Naive thymus-derived CD4-positive, alpha-beta T cell (primary cell): Measurements from ENCODE around the gene NDUFAF2. TPM values are rescaled to one million over a fixed set of nuclear protein-coding genes. Genes with fewer than 3 reads are reported as not detected.
"Not testable (repeated sequence)": the region's sequence is repeated elsewhere in the genome, so short reads cannot be mapped to it uniquely, and the experiment has no call there.

ENCODE experiments used
- ATAC-seq: fragments of 150-1000 bp; cut with Tn5 transposase; 2 replicates; pipeline ENCODE4 v1.10.0; 2021; ENCODE audit warnings: mild to moderate bottlenecking, moderate library complexity
- CTCF ChIA-PET: fragments of 350-600 bp; sonication (Branson Sonifier 250); formaldehyde crosslinking; loops from one replicate; lab custom pipeline; 2021; ENCODE audit warnings: antibody characterized with exemption; lab: Charles Lee
- POLR2A ChIA-PET: fragments of 350-600 bp; sonication (Branson Sonifier 250); formaldehyde crosslinking; loops from one replicate; lab custom pipeline; 2021; ENCODE audit warnings: antibody characterized with exemption, inconsistent platforms; lab: Charles Lee
- DNase-seq, 9 donors: peaks; one replicate each; pipeline versions ENCODE4 v3.0.0 to v3.0.0-alpha.2; 2020 to 2022; ENCODE audit warnings: mixed read lengths in 1 of 9
- H3K27ac ChIP-seq: one replicate; pipeline ENCODE4 v1.7.0; 2013; ENCODE audit warnings: mild to moderate bottlenecking, low read depth, low read length, moderate library complexity
- H3K27me3 ChIP-seq, 2 donors: one replicate each; pipeline ENCODE4 v1.7.0; 2013; ENCODE audit warnings: low read length in 2 of 2, mild to moderate bottlenecking in 2 of 2, moderate library complexity in 2 of 2; ENCODE audit not compliant: control insufficient read depth in 2 of 2, insufficient read depth in 2 of 2
- H3K36me3 ChIP-seq, 3 experiments: 1 replicate in 2 of 3; 2 replicates in 1 of 3; pipeline ENCODE4 v1.7.0; 2013; ENCODE audit warnings: low read length in 3 of 3, mild to moderate bottlenecking in 3 of 3, moderate library complexity in 1 of 3; ENCODE audit not compliant: insufficient read depth in 3 of 3, control insufficient read depth in 2 of 3
- H3K4me1 ChIP-seq, 2 donors: one replicate each; pipeline ENCODE4 v1.7.0; 2013; ENCODE audit warnings: low read length in 2 of 2, mild to moderate bottlenecking in 2 of 2, moderate library complexity in 1 of 2; ENCODE audit not compliant: control insufficient read depth in 2 of 2, insufficient read depth in 2 of 2
- H3K4me3 ChIP-seq: 2 replicates; pipeline ENCODE4 v1.7.0; 2013; ENCODE audit warnings: mild to moderate bottlenecking, low read length
- H3K9me3 ChIP-seq, 3 experiments: 1 replicate in 2 of 3; 2 replicates in 1 of 3; pipeline ENCODE4 v1.7.0; 2013; ENCODE audit warnings: low read length in 3 of 3; ENCODE audit not compliant: control insufficient read depth in 2 of 3
- H3K27ac Mint-ChIP-seq, 9 donors: one replicate each; pipeline ENCODE4 v1.8.0; 2020 to 2022; ENCODE audit warnings: mixed read lengths in 9 of 9, mild to moderate bottlenecking in 8 of 9, moderate library complexity in 5 of 9, inconsistent platforms in 2 of 9
- H3K27me3 Mint-ChIP-seq, 5 donors: one replicate each; pipeline ENCODE4 v1.8.0; 2021 to 2022; ENCODE audit warnings: mixed read lengths in 5 of 5, mild to moderate bottlenecking in 1 of 5
- H3K36me3 Mint-ChIP-seq, 5 donors: one replicate each; pipeline ENCODE4 v1.8.0; 2020 to 2022; ENCODE audit warnings: mixed read lengths in 5 of 5, mild to moderate bottlenecking in 3 of 5, inconsistent platforms in 1 of 5
- H3K4me1 Mint-ChIP-seq, 7 donors: one replicate each; pipeline ENCODE4 v1.8.0; 2020 to 2022; ENCODE audit warnings: mixed read lengths in 7 of 7, mild to moderate bottlenecking in 3 of 7, inconsistent platforms in 1 of 7
- H3K4me3 Mint-ChIP-seq, 10 donors: one replicate each; pipeline ENCODE4 v1.8.0; 2020 to 2022; ENCODE audit warnings: mild to moderate bottlenecking in 10 of 10, mixed read lengths in 10 of 10, moderate library complexity in 6 of 10, inconsistent platforms in 2 of 10
- H3K9me3 Mint-ChIP-seq, 11 donors: one replicate each; pipeline ENCODE4 v1.8.0; 2020 to 2022; ENCODE audit warnings: mixed read lengths in 11 of 11, mild to moderate bottlenecking in 4 of 11, inconsistent platforms in 1 of 11, moderate library complexity in 1 of 11
- intact Hi-C, 2 donors: fragments of 100-400 bp; cut with micrococcal nuclease; formaldehyde crosslinking; loops; one replicate each; pipeline ENCODE4 v1.15.1; 2023
- polyA plus RNA-seq, 2 donors: library from polyadenylated mRNA; unstranded; fragments of 300-500 nt; fragmentation: Illumina TruSeq; gene quantifications; one replicate each; pipeline ENCODE4 v1.2.3, GENCODE V29; 2021
- total RNA-seq, 6 experiments: library from RNA in 5 of 6; stranded (reverse) in 5 of 6; gene quantifications; 1 replicate in 5 of 6; 2 replicates in 1 of 6; pipeline ENCODE4 v1.2.3 and lab custom pipeline; 2021 to 2026

The NDUFAF2 gene
- total and polyA plus RNA-seq, 7 experiments from 2014 or later: 7.0 to 34.7 (median 16.0) TPM

DNA sequence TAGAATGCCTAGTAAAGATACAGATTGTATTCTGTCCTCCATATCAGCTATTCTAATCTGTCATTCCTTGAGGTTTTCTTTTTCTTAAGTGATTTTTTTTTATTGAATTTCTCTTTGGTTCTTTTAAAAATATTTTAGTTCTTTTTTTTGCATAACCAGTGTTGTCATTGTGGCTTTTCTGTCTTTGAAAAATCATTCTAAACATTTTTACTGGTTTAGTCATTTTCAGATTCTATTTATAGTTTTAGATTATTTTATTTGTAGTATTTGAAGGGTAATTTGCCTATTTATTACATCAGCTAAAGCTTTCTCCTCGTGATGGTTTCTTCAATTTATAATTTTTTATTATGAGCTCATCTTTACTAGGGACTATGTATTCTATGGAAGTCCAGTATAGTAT, 78.1 kb downstream of the NDUFAF2 start:
- intact Hi-C loops: no loop called here
- Mint-ChIP-seq H3K9me3 (peaks cover 0 to 14% (median 4%) of the 10 kb centered on the region in 11 donors), H3K36me3 (peaks cover 0 to 24% (median 12%) of the 10 kb centered on the region in 5 donors), H3K4me3 (no peak overlapping the region), H3K27me3 (no peaks in the 10 kb centered on the region), H3K4me1 (peaks cover 0 to 38% (median 11%) of the 10 kb centered on the region in 7 donors), H3K27ac (no peak overlapping the region)
- ChIA-PET CTCF (interaction anchor here (0.6 kb wide), 1 partner anchor 317 kb away, joined by 3 read pairs; no protein-coding TSS in a partner anchor), POLR2A (no interaction called here)
- no peak for ATAC-seq
- no peak overlapping the region for H3K27ac ChIP-seq
- no peaks in the 10 kb centered on the region for H3K9me3 ChIP-seq
- H3K4me1 ChIP-seq: no peaks in the 10 kb centered on the region
- no peaks in the 10 kb centered on the region for H3K27me3 ChIP-seq
- H3K36me3 ChIP-seq: no peaks in the 10 kb centered on the region
- no peak for DNase-seq
- H3K4me3 ChIP-seq: no peak overlapping the region

GRCh38 chr5:61026004-61026403, 81.0 kb downstream of the NDUFAF2 start:
- no peak overlapping the region for H3K4me3 Mint-ChIP-seq

DNA sequence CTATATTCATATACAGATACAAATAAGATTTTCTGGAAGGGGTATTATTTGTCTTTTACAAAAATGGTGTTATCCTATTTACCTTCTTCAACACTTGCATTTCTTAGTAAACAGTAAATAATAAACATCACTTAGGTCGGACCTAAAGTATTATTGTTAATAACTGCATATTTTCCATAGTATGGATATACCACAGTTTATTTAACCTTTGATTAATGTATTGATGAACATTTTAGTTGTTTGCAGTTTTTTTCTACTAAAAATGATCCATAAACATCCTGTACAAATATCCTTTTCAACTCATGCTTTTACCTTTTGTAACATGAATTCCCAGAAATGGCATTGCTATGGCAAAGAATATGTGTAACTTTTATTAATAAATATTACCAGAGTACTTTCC, 83.4 kb downstream of the NDUFAF2 start:
- no peak for DNase-seq
- Mint-ChIP-seq H3K4me3 (no peak overlapping the region), H3K4me1 (peaks cover 0 to 44% (median 9%) of the 10 kb centered on the region in 7 donors)

More at GRCh38 chr5:61026004-61026403, 81.0 kb downstream of the NDUFAF2 start:
- H3K27me3 Mint-ChIP-seq: no peaks in the 10 kb centered on the region
- no peaks in the 10 kb centered on the region for H3K27me3 ChIP-seq
- no peak overlapping the region for H3K27ac Mint-ChIP-seq
- CTCF ChIA-PET: interaction anchor here (1.0 kb wide), 1 partner anchor 14 kb away, joined by 3 read pairs; no protein-coding TSS in a partner anchor
- ATAC-seq (no peak), DNase-seq (no peak)
- peaks cover 0 to 36% (median 20%) of the 10 kb centered on the region in 5 donors for H3K36me3 Mint-ChIP-seq
- no peak overlapping the region for H3K27ac ChIP-seq
- H3K4me1 Mint-ChIP-seq: peaks cover 0 to 45% (median 11%) of the 10 kb centered on the region in 7 donors
- H3K9me3 ChIP-seq: no peaks in the 10 kb centered on the region
- no peaks in the 10 kb centered on the region for H3K36me3 ChIP-seq
- intact Hi-C loops: no loop called here
- no peaks in the 10 kb centered on the region for H3K4me1 ChIP-seq
- POLR2A ChIA-PET: no interaction called here
- H3K9me3 Mint-ChIP-seq: peaks cover 0 to 14% (median 5%) of the 10 kb centered on the region in 11 donors
- no peak overlapping the region for H3K4me3 ChIP-seq

GRCh38 chr5:61029456-61030162, 84.6 kb downstream of the NDUFAF2 start:
- no peaks in the 10 kb centered on the region for H3K9me3 ChIP-seq
- Mint-ChIP-seq H3K4me3 (no peak overlapping the region), H3K27ac (no peak overlapping the region), H3K4me1 (peaks cover 0 to 44% (median 9%) of the 10 kb centered on the region in 7 donors), H3K9me3 (peaks cover 0 to 5% (median 0%) of the 10 kb centered on the region in 11 donors), H3K36me3 (peaks cover 0 to 32% (median 12%) of the 10 kb centered on the region in 5 donors), H3K27me3 (no peaks in the 10 kb centered on the region)
- POLR2A ChIA-PET: no interaction called here
- intact Hi-C loops: no loop called here
- no peaks in the 10 kb centered on the region for H3K36me3 ChIP-seq
- no peak for DNase-seq
- H3K27me3 ChIP-seq: no peaks in the 10 kb centered on the region
- no peaks in the 10 kb centered on the region for H3K4me1 ChIP-seq
- no peak overlapping the region for H3K27ac ChIP-seq
- CTCF ChIA-PET: no interaction called here
- no peak overlapping the region for H3K4me3 ChIP-seq
- ATAC-seq: no peak

More for the DNA sequence above, 83.4 kb downstream of the NDUFAF2 start:
- no peaks in the 10 kb centered on the region for H3K27me3 ChIP-seq
- H3K27ac Mint-ChIP-seq: no peak overlapping the region
- H3K36me3 Mint-ChIP-seq: peaks cover 0 to 32% (median 12%) of the 10 kb centered on the region in 5 donors
- no peak overlapping the region for H3K4me3 ChIP-seq
- ATAC-seq: no peak
- intact Hi-C loops: no loop called here
- ChIA-PET CTCF (no interaction called here), POLR2A (no interaction called here)
- no peaks in the 10 kb centered on the region for H3K9me3 ChIP-seq
- no peaks in the 10 kb centered on the region for H3K36me3 ChIP-seq
- H3K27me3 Mint-ChIP-seq: no peaks in the 10 kb centered on the region
- no peak overlapping the region for H3K27ac ChIP-seq
- peaks cover 0 to 5% (median 0%) of the 10 kb centered on the region in 11 donors for H3K9me3 Mint-ChIP-seq
- no peaks in the 10 kb centered on the region for H3K4me1 ChIP-seq

- H3K9me3 Mint-ChIP-seq: peaks cover 0 to 5% (median 0%) of the 10 kb centered on the region in 11 donors
- intact Hi-C loops: no loop called here
- no peak overlapping the region for H3K27ac Mint-ChIP-seq
- no peaks in the 10 kb centered on the region for H3K4me1 ChIP-seq
- no peaks in the 10 kb centered on the region for H3K9me3 ChIP-seq
- no peak overlapping the region for H3K4me3 Mint-ChIP-seq
- CTCF ChIA-PET: no interaction called here
- H3K27me3 ChIP-seq: no peaks in the 10 kb centered on the region
- H3K36me3 Mint-ChIP-seq: peaks cover 0 to 28% (median 12%) of the 10 kb centered on the region in 5 donors
- no peak overlapping the region for H3K4me3 ChIP-seq
- no peak overlapping the region for H3K27ac ChIP-seq
- H3K4me1 Mint-ChIP-seq: peaks cover 0 to 42% (median 5%) of the 10 kb centered on the region in 7 donors
- ATAC-seq (no peak), DNase-seq (no peak)
- H3K27me3 Mint-ChIP-seq: no peaks in the 10 kb centered on the region
- H3K36me3 ChIP-seq: no peaks in the 10 kb centered on the region
- POLR2A ChIA-PET: no interaction called here
Observed at GRCh38 chr5:61030163-61030482, 85.1 kb downstream of the NDUFAF2 start.

DNA sequence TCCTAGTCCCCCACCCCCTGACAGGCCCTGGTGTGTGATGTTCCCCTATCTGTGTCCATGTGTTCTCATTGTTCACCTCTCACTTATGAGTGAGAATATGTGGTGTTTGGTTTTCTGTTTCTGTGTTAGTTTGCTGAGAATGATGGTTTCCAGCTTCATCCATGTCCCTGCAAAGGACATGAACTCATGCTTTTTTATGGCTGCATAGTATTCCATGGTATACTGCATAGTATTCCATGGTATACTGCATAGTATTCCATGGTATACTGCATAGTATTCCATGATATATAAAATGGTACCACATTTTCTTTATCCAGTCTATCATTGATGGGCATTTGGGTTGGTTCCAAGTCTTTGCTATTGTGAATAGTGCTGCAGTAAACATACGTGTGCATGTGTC, 86.3 kb downstream of the NDUFAF2 start:
- H3K27me3 Mint-ChIP-seq, ATAC-seq, H3K9me3 Mint-ChIP-seq, H3K27ac ChIP-seq, H3K9me3 ChIP-seq, DNase-seq, POLR2A ChIA-PET, intact Hi-C loops, H3K36me3 ChIP-seq, H3K4me1 ChIP-seq, H3K4me3 Mint-ChIP-seq, H3K27ac Mint-ChIP-seq, CTCF ChIA-PET, H3K27me3 ChIP-seq, H3K4me3 ChIP-seq: not testable (repeated sequence)
- Mint-ChIP-seq H3K36me3 (peaks cover 0 to 29% (median 18%) of the 10 kb centered on the region in 5 donors), H3K4me1 (peaks cover 0 to 38% (median 5%) of the 10 kb centered on the region in 7 donors)
